Ascending aorta (tissue), 2 donors: ENCODE data around the gene SNX24. TPM values are rescaled to one million over a fixed set of nuclear protein-coding genes. Genes with fewer than 3 reads are reported as not detected.

Experiments used
- DNase-seq, 2 donors: peaks; one replicate each; pipeline ENCODE4 v3.0.0-alpha.2; 2019; ENCODE audit warnings: low spot score in 2 of 2
- H3K27ac ChIP-seq, 2 donors: fragments of 200-600 bp; sonication (generic); one replicate each; pipeline ENCODE4 v1.5.1; 2016 to 2017; ENCODE audit warnings: mild to moderate bottlenecking in 1 of 2
- H3K27me3 ChIP-seq: fragments of 200-600 bp; sonication (generic); one replicate; pipeline ENCODE4 v1.5.1; 2017
- H3K36me3 ChIP-seq, 2 donors: fragments of 200-600 bp; sonication (generic); one replicate each; pipeline ENCODE4 v1.5.1; 2016
- H3K4me1 ChIP-seq, 2 donors: fragments of 200-600 bp; sonication (generic); one replicate each; pipeline ENCODE4 v1.5.1; 2016 to 2017; ENCODE audit warnings: mild to moderate bottlenecking in 1 of 2
- H3K4me3 ChIP-seq, 2 donors: fragments of 200-600 bp; sonication (generic); one replicate each; pipeline ENCODE4 v1.5.1; 2016 to 2017; ENCODE audit warnings: mild to moderate bottlenecking in 1 of 2
- H3K9me3 ChIP-seq, 2 donors: fragments of 200-600 bp; sonication (generic); one replicate each; pipeline ENCODE4 v1.5.1; 2016
- intact Hi-C: fragments of 100-400 bp; cut with DNase I; formaldehyde crosslinking; loops from one replicate; pipeline ENCODE4 v1.15.1; 2023
- total RNA-seq: library from RNA; depleted of rRNA; stranded (reverse); fragments of >200 nt; gene quantifications from one replicate; pipeline ENCODE4 v1.1.0, GENCODE V29; 2016
- TF ChIP-seq, protein P1 (sequence below), 3 experiments: fragments of 200-600 bp in 2 of 3; fragments of 450-650 bp in 1 of 3; sonication (generic) in 2 of 3; IDR thresholded peaks; one replicate each; pipeline ENCODE4 v1.5.1; 2016 to 2019; ENCODE audit warnings: antibody characterized with exemption in 3 of 3, mild to moderate bottlenecking in 1 of 3, moderate library complexity in 1 of 3

The SNX24 gene
- total RNA-seq, 1 donor from 2014 or later = 21.1 TPM

DNA sequence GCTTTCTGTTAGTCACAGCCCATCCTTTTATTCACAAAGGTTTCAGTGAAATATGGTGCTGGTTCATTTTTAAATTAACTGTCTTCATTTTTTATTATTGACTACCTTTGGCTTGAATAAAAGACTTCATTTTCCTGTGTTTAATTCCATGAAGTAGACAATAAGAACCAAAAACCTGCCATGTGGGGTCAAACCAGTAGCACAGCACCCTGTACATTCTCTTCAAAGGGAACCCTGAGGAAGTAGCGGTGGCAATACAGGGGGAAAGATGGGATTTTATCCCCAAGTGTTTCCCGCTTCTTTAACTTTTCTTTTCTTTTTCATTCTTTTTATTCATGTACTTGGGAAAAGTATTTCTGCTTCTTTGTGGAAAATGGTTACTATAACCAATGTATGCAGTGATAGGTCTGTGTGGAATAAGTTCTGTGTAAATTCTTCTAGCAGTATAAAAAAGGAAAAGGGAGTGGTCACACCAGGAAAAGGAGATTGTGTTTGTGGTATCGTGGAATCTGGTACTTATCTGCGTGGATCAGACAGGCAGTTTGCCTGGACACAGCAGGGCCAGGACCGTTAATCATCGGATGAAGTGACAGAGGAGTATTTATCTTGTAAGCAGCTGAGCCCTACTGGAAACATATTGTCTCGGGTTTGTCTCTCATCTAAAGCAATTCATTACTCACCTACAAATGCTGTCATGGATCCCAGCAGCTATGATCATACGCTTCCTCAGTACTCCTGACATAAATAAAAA, 96.9 kb downstream of the SNX24 start:
- TF ChIP-seq, protein P1, sequence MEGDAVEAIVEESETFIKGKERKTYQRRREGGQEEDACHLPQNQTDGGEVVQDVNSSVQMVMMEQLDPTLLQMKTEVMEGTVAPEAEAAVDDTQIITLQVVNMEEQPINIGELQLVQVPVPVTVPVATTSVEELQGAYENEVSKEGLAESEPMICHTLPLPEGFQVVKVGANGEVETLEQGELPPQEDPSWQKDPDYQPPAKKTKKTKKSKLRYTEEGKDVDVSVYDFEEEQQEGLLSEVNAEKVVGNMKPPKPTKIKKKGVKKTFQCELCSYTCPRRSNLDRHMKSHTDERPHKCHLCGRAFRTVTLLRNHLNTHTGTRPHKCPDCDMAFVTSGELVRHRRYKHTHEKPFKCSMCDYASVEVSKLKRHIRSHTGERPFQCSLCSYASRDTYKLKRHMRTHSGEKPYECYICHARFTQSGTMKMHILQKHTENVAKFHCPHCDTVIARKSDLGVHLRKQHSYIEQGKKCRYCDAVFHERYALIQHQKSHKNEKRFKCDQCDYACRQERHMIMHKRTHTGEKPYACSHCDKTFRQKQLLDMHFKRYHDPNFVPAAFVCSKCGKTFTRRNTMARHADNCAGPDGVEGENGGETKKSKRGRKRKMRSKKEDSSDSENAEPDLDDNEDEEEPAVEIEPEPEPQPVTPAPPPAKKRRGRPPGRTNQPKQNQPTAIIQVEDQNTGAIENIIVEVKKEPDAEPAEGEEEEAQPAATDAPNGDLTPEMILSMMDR (IDR thresholded peaks at IDR 0.05) = no peak
- intact Hi-C loops = no loop called here

DNA sequence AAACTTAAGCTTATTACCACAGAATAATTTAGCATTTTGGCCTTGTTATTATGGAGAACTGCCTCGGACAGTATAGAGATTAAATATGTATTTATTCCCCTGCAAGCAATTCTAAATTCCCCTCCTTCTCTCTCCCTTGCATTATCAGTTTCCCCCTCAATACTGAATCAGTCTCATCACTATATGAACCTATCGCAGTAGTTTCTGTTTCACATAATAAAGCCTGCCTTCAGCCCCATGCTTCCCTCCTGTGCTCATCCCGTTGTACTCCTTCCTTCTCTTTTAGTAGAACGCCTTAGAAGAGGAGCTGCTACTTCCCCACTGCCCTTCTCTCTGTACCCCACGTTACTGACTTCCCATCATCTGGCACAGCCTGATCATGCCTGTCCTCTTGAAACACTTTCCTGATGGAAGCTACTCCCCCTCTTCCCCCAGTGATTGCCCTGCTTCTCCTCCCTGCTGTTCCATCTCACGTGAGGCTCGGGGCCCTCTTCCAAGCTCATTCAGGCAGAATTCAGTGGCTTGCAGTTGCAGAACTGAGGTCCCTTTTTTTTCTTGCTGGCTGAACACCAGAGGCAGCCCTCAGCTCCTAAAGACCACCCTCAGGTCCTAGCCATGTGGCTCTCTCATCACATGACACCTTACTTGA, 97.8 kb downstream of the SNX24 start:
- H3K27me3 ChIP-seq = no peaks in the 10 kb centered on the region
- H3K36me3 ChIP-seq = peaks cover 0 to 7% of the 10 kb centered on the region in 2 donors
- no peak overlapping the region for H3K4me3 ChIP-seq
- TF ChIP-seq, protein P1 (IDR thresholded peaks at IDR 0.05) = no peak
- H3K27ac ChIP-seq = no peak overlapping the region
- H3K9me3 ChIP-seq = no peaks in the 10 kb centered on the region
- intact Hi-C loops = no loop called here
- peaks cover 0 to 6% of the 10 kb centered on the region in 2 donors for H3K4me1 ChIP-seq
- DNase-seq = no peak

More for the DNA sequence above, 96.9 kb downstream of the SNX24 start:
- Histone ChIP-seq H3K9me3 (no peaks in the 10 kb centered on the region), H3K4me1 (peaks cover 0 to 9% of the 10 kb centered on the region in 2 donors), H3K27me3 (no peaks in the 10 kb centered on the region), H3K27ac (no peak overlapping the region), H3K4me3 (no peak overlapping the region), H3K36me3 (peaks cover 0 to 5% of the 10 kb centered on the region in 2 donors)
- DNase-seq = no peak

GRCh38 chr5:122944051-122944450, 98.6 kb downstream of the SNX24 start:
- H3K4me3 ChIP-seq = no peak overlapping the region
- no peaks in the 10 kb centered on the region for H3K27me3 ChIP-seq
- peaks cover 0 to 10% of the 10 kb centered on the region in 2 donors for H3K36me3 ChIP-seq
- intact Hi-C loops = no loop called here
- no peak for DNase-seq
- H3K4me1 ChIP-seq = peaks cover 0 to 2% of the 10 kb centered on the region in 2 donors
- H3K27ac ChIP-seq = no peak overlapping the region
- TF ChIP-seq, protein P1 (IDR thresholded peaks at IDR 0.05) = no peak
- H3K9me3 ChIP-seq = no peaks in the 10 kb centered on the region

- intact Hi-C loops = no loop called here
- peaks cover 3 to 10% of the 10 kb centered on the region in 2 donors for H3K36me3 ChIP-seq
- H3K27ac ChIP-seq = no peak overlapping the region
- DNase-seq = no peak
- H3K4me1 ChIP-seq = no peaks in the 10 kb centered on the region
- H3K4me3 ChIP-seq = no peak overlapping the region
- H3K27me3 ChIP-seq = no peaks in the 10 kb centered on the region
- TF ChIP-seq, protein P1 (IDR thresholded peaks at IDR 0.05) = no peak
- H3K9me3 ChIP-seq = no peaks in the 10 kb centered on the region
These were observed 102.0 kb downstream of the SNX24 start for GRCh38 chr5:122947372-122947771.

- H3K36me3 ChIP-seq = peaks cover 3 to 10% of the 10 kb centered on the region in 2 donors
- H3K4me1 ChIP-seq = no peaks in the 10 kb centered on the region
- no peaks in the 10 kb centered on the region for H3K27me3 ChIP-seq
- intact Hi-C loops = no loop called here
- H3K9me3 ChIP-seq = no peaks in the 10 kb centered on the region
- TF ChIP-seq, protein P1 (IDR thresholded peaks at IDR 0.05) = no peak
- no peak overlapping the region for H3K4me3 ChIP-seq
- H3K27ac ChIP-seq = no peak overlapping the region
- no peak for DNase-seq
These were observed 102.4 kb downstream of the SNX24 start for GRCh38 chr5:122947772-122948171.
